T-cell (primary cell): ENCODE results near the gene SLCO1B3. TPM values are rescaled to one million over a fixed set of nuclear protein-coding genes. Genes with fewer than 3 reads are reported as not detected.

ENCODE experiments used
- ATAC-seq, 4 experiments: fragments of 200-7000 bp in 3 of 4; fragments of 150-1000 bp in 1 of 4; cut with Tn5 transposase; replicated peaks in 1 of 4; 1 replicate in 3 of 4; 2 replicates in 1 of 4; pipeline ENCODE4 v1.10.0; 2021; ENCODE audit warnings: moderate library complexity in 3 of 4, mild to moderate bottlenecking in 2 of 4, moderate number of reproducible peaks in 1 of 4
- CTCF ChIA-PET, 2 donors: fragments of 300-600 bp; sonication (Branson Sonifier 250); formaldehyde crosslinking; loops; one replicate each; lab custom pipeline; 2022; ENCODE audit warnings: antibody characterized with exemption in 2 of 2; lab: Charles Lee
- POLR2A ChIA-PET, 2 donors: fragments of 300-600 bp; sonication (Branson Sonifier 250); formaldehyde crosslinking; loops; one replicate each; lab custom pipeline; 2022; ENCODE audit warnings: antibody characterized with exemption in 2 of 2; lab: Charles Lee
- DNase-seq, 35 experiments: peaks; one replicate each; pipeline versions ENCODE4 v3.0.0 to v3.0.0-alpha.2; 2013 to 2023
- H3K27ac ChIP-seq: one replicate; pipeline ENCODE4 v1.5.1; 2013; ENCODE audit warnings: low read length
- H3K27me3 ChIP-seq, 2 experiments: replicated peaks in 1 of 2; 1 replicate in 1 of 2; 2 replicates in 1 of 2; pipeline versions ENCODE4 v1.6.1 to v1.7.0; 2013; ENCODE audit warnings: low read length in 1 of 2, mixed read lengths in 1 of 2; ENCODE audit not compliant: control insufficient read depth in 2 of 2, insufficient read depth in 2 of 2; ENCODE audit errors: extremely low read depth in 1 of 2
- H3K36me3 ChIP-seq, 2 donors: 1 replicate in 1 of 2; 2 replicates in 1 of 2; pipeline versions ENCODE4 v1.6.1 to v1.7.0; 2013; ENCODE audit warnings: low read length in 1 of 2; ENCODE audit not compliant: control insufficient read depth in 2 of 2, insufficient read depth in 1 of 2; ENCODE audit errors: extremely low read depth in 1 of 2
- H3K4me1 ChIP-seq, 2 experiments: 1 replicate in 1 of 2; 2 replicates in 1 of 2; pipeline versions ENCODE4 v1.6.1 to v1.7.0; 2013; ENCODE audit warnings: low read length in 2 of 2, mixed read lengths in 1 of 2; ENCODE audit not compliant: insufficient read depth in 2 of 2, control insufficient read depth in 1 of 2; ENCODE audit errors: extremely low read depth in 1 of 2
- H3K4me3 ChIP-seq, 2 donors: 1 replicate in 1 of 2; 2 replicates in 1 of 2; pipeline versions ENCODE4 v1.5.1 to v1.7.0; 2013; ENCODE audit warnings: mild to moderate bottlenecking in 2 of 2, low read length in 1 of 2, moderate library complexity in 1 of 2; ENCODE audit not compliant: control insufficient read depth in 1 of 2; ENCODE audit errors: extremely low read depth in 1 of 2
- H3K9me3 ChIP-seq: 2 replicates; pipeline ENCODE4 v1.7.0; 2013
- H3K27ac Mint-ChIP-seq, 2 donors: one replicate each; pipeline ENCODE4 v1.8.0; 2020 to 2021; ENCODE audit warnings: mild to moderate bottlenecking in 2 of 2, mixed read lengths in 2 of 2
- H3K27me3 Mint-ChIP-seq, 2 donors: one replicate each; pipeline ENCODE4 v1.8.0; 2021 to 2022; ENCODE audit warnings: mixed read lengths in 2 of 2
- H3K36me3 Mint-ChIP-seq: one replicate; pipeline ENCODE4 v1.8.0; 2021; ENCODE audit warnings: mixed read lengths
- H3K4me1 Mint-ChIP-seq, 3 donors: one replicate each; pipeline ENCODE4 v1.8.0; 2020 to 2022; ENCODE audit warnings: mixed read lengths in 3 of 3, mild to moderate bottlenecking in 1 of 3
- H3K4me3 Mint-ChIP-seq, 3 donors: one replicate each; pipeline ENCODE4 v1.8.0; 2020 to 2022; ENCODE audit warnings: mild to moderate bottlenecking in 3 of 3, mixed read lengths in 3 of 3, moderate library complexity in 3 of 3
- H3K9me3 Mint-ChIP-seq, 3 donors: one replicate each; pipeline ENCODE4 v1.8.0; 2020 to 2022; ENCODE audit warnings: mixed read lengths in 3 of 3
- WGBS: methylation state at CpG from one replicate; pipeline ENCODE4 v1.1.5; 2013; ENCODE audit warnings: missing lambda C conversion rate; ENCODE audit not compliant: insufficient coverage; 5-methylcytosine and 5-hydroxymethylcytosine counted together
- total RNA-seq, 35 experiments: library from RNA in 6 of 35; stranded (reverse) in 6 of 35; fragments of 120-200 nt in 1 of 35; gene quantifications; one replicate each; pipeline versions ENCODE4 v1.2.1 to v1.2.4 and lab custom pipeline; 2013 to 2026

Gene SLCO1B3
- total RNA-seq, 5 donors from 2014 or later (not counting 1 experiment from before 2014, with no cell fraction given) = not detected

DNA sequence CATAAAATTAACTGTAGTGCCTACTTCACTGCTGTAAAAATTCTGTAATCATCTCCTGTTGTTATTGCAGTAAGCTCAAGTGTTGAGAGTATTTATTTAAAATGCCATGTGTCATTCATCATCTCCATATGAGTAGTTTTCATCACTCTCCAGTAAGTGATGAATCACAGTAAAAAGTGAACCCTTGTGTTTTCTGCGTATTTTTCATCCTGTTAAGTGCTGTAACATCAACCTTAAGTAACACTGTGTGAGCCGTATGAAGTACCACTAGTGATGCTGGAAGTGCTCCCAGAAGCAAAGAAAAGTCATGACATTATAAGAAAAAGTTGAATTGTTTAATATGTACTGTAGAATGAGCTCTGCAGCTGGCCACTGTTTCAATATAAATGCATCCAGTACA is 55.4 kb downstream of the SLCO1B3 start:
- Mint-ChIP-seq H3K4me3 (no peak overlapping the region), H3K27ac (no peak overlapping the region)
- POLR2A ChIA-PET = no interaction called here

GRCh38 chr12:20868277-20868676 is 57.8 kb downstream of the SLCO1B3 start:
- POLR2A ChIA-PET = no interaction called here
- Mint-ChIP-seq H3K4me3 (no peak overlapping the region), H3K36me3 (no peaks in the 10 kb centered on the region), H3K4me1 (no peaks in the 10 kb centered on the region), H3K9me3 (peaks cover 5 to 11% (median 7%) of the 10 kb centered on the region in 3 donors), H3K27me3 (no peaks in the 10 kb centered on the region), H3K27ac (no peak overlapping the region)
- no peak for DNase-seq
- Histone ChIP-seq H3K9me3 (peaks cover 2% of the 10 kb centered on the region), H3K27me3 (no peaks in the 10 kb centered on the region), H3K4me3 (no peak overlapping the region), H3K4me1 (no peaks in the 10 kb centered on the region), H3K36me3 (no peaks in the 10 kb centered on the region), H3K27ac (no peak overlapping the region)
- ATAC-seq = no peak
- CTCF ChIA-PET = no interaction called here
- WGBS = 86% methylated on average over 1 of the region's 2 CpGs

More for the DNA sequence above, 55.4 kb downstream of the SLCO1B3 start:
- Mint-ChIP-seq H3K9me3 (peaks cover 0 to 11% (median 10%) of the 10 kb centered on the region in 3 donors), H3K4me1 (no peaks in the 10 kb centered on the region), H3K27me3 (no peaks in the 10 kb centered on the region), H3K36me3 (no peaks in the 10 kb centered on the region)
- Histone ChIP-seq H3K9me3 (no peaks in the 10 kb centered on the region), H3K36me3 (no peaks in the 10 kb centered on the region), H3K4me1 (no peaks in the 10 kb centered on the region), H3K27ac (no peak overlapping the region), H3K27me3 (no peaks in the 10 kb centered on the region), H3K4me3 (no peak overlapping the region)
- no peak for DNase-seq
- no CpG with 5 or more reads among the region's 2 CpGs for WGBS
- no peak for ATAC-seq
- CTCF ChIA-PET = no interaction called here

GRCh38 chr12:20883288-20883687 is 72.8 kb downstream of the SLCO1B3 start:
- no peaks in the 10 kb centered on the region for H3K36me3 ChIP-seq
- peaks cover 3% of the 10 kb centered on the region for H3K9me3 ChIP-seq
- H3K9me3 Mint-ChIP-seq = peaks cover 4 to 11% (median 5%) of the 10 kb centered on the region in 3 donors
- no peak overlapping the region for H3K27ac ChIP-seq
- no peak overlapping the region for H3K4me3 Mint-ChIP-seq
- no peaks in the 10 kb centered on the region for H3K36me3 Mint-ChIP-seq
- H3K4me1 Mint-ChIP-seq = no peaks in the 10 kb centered on the region
- no peaks in the 10 kb centered on the region for H3K4me1 ChIP-seq
- ChIA-PET POLR2A (no interaction called here), CTCF (interaction anchor here in 1 of 2 donors (0.6 kb wide), 1 partner anchor 8 kb away, joined by 3 read pairs; no protein-coding TSS in a partner anchor)
- H3K27me3 ChIP-seq = no peaks in the 10 kb centered on the region
- no peak overlapping the region for H3K27ac Mint-ChIP-seq
- no peaks in the 10 kb centered on the region for H3K27me3 Mint-ChIP-seq
- no peak overlapping the region for H3K4me3 ChIP-seq
- ATAC-seq (no peak), DNase-seq (no peak)

DNA sequence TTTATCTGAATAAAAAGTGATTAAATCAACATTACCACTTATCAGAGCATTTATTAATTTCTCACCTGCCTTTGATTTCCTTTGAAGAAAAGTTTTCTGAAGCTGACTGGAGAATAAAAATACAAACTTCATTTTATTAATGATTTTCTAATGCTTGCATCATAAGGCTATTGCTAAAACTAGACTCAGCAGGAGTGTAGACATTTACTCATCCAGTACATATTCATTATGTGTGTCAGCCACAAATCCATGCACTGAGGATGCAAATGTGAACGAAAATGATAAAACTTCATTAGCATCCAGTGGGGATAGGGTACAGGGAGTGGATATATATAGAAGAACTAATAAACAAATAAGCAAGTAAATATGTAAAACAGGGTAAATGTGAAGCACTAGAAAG is 74.6 kb downstream of the SLCO1B3 start:
- ChIA-PET POLR2A (no interaction called here), CTCF (no interaction called here)
- DNase-seq = no peak
- no peaks in the 10 kb centered on the region for H3K27me3 Mint-ChIP-seq
- H3K9me3 Mint-ChIP-seq = peaks cover 4 to 17% (median 5%) of the 10 kb centered on the region in 3 donors
- Histone ChIP-seq H3K4me1 (no peaks in the 10 kb centered on the region), H3K4me3 (no peak overlapping the region), H3K27ac (no peak overlapping the region), H3K36me3 (no peaks in the 10 kb centered on the region), H3K27me3 (no peaks in the 10 kb centered on the region), H3K9me3 (peaks cover 3% of the 10 kb centered on the region)
- no CpG with 5 or more reads among the region's 1 CpG for WGBS
- H3K4me1 Mint-ChIP-seq = no peaks in the 10 kb centered on the region
- no peak for ATAC-seq
- H3K27ac Mint-ChIP-seq = no peak overlapping the region
- no peak overlapping the region for H3K4me3 Mint-ChIP-seq
- H3K36me3 Mint-ChIP-seq = no peaks in the 10 kb centered on the region

- no peak overlapping the region for H3K27ac ChIP-seq
- H3K36me3 Mint-ChIP-seq = no peaks in the 10 kb centered on the region
- H3K36me3 ChIP-seq = no peaks in the 10 kb centered on the region
- H3K9me3 Mint-ChIP-seq = peaks cover 4 to 17% (median 8%) of the 10 kb centered on the region in 3 donors
- H3K9me3 ChIP-seq = peaks cover 3% of the 10 kb centered on the region
- ChIA-PET CTCF (no interaction called here), POLR2A (no interaction called here)
- H3K4me1 Mint-ChIP-seq = no peaks in the 10 kb centered on the region
- ATAC-seq (no peak), DNase-seq (no peak)
- 73% methylated on average over 2 of the region's 2 CpGs for WGBS
- no peaks in the 10 kb centered on the region for H3K27me3 ChIP-seq
- H3K27ac Mint-ChIP-seq = no peak overlapping the region
- H3K27me3 Mint-ChIP-seq = no peaks in the 10 kb centered on the region
- no peak overlapping the region for H3K4me3 ChIP-seq
- H3K4me3 Mint-ChIP-seq = no peak overlapping the region
- no peaks in the 10 kb centered on the region for H3K4me1 ChIP-seq
Observed at GRCh38 chr12:20885552-20885951, 75.0 kb downstream of the SLCO1B3 start.

- Histone ChIP-seq H3K27ac (no peak overlapping the region), H3K4me3 (no peak overlapping the region), H3K4me1 (no peaks in the 10 kb centered on the region), H3K9me3 (no peaks in the 10 kb centered on the region), H3K36me3 (no peaks in the 10 kb centered on the region), H3K27me3 (no peaks in the 10 kb centered on the region)
- no peaks in the 10 kb centered on the region for H3K36me3 Mint-ChIP-seq
- DNase-seq (no peak), ATAC-seq (no peak)
- CTCF ChIA-PET = no interaction called here
- no peak overlapping the region for H3K4me3 Mint-ChIP-seq
- no peaks in the 10 kb centered on the region for H3K27me3 Mint-ChIP-seq
- POLR2A ChIA-PET = interaction anchor here in 1 of 2 donors (0.6 kb wide), 1 partner anchor 28 kb away, joined by 3 read pairs; no protein-coding TSS in a partner anchor
- H3K27ac Mint-ChIP-seq = no peak overlapping the region
- no peaks in the 10 kb centered on the region for H3K4me1 Mint-ChIP-seq
- WGBS = 79% methylated on average over 6 of the region's 6 CpGs
- H3K9me3 Mint-ChIP-seq = peaks cover 0 to 4% (median 1%) of the 10 kb centered on the region in 3 donors
Observed at GRCh38 chr12:20917269-20917668, 106.8 kb downstream of the SLCO1B3 start.

DNA sequence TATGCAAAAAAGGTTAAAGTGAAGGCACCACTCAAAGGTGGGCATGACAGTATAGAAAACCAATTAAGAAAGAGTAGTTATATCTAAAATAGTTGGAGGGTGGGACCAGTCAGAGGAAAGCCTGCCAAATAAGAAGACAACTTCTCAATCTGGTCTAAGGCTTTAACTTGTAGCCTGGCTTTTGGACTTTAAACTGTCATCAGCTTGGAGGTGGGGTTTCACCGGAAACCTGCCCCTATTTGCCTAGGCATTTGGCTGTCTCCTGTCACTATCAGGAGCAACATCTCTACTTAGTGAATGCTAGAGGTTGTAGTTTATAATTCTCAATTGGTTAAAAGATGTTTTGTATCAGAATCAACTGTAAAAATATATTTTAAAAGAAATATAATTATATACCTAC is 107.3 kb downstream of the SLCO1B3 start:
- CTCF ChIA-PET = no interaction called here
- no peaks in the 10 kb centered on the region for H3K27me3 ChIP-seq
- POLR2A ChIA-PET = interaction anchor here in 1 of 2 donors (0.6 kb wide), 1 partner anchor 27 kb away, joined by 3 read pairs; no protein-coding TSS in a partner anchor

More for the DNA sequence above, 107.3 kb downstream of the SLCO1B3 start:
- ATAC-seq (no peak), DNase-seq (no peak)
- Histone ChIP-seq H3K4me3 (no peak overlapping the region), H3K36me3 (no peaks in the 10 kb centered on the region), H3K4me1 (no peaks in the 10 kb centered on the region), H3K27ac (no peak overlapping the region), H3K9me3 (no peaks in the 10 kb centered on the region)
- Mint-ChIP-seq H3K27me3 (no peaks in the 10 kb centered on the region), H3K4me1 (no peaks in the 10 kb centered on the region), H3K9me3 (peaks cover 0 to 4% (median 2%) of the 10 kb centered on the region in 3 donors), H3K27ac (no peak overlapping the region), H3K4me3 (no peak overlapping the region), H3K36me3 (no peaks in the 10 kb centered on the region)
- WGBS = no CpG with 5 or more reads among the region's 1 CpG
